K562 (cell line): Measurements from ENCODE around the gene CCDC85C.

ENCODE experiments used
- CEBPB ChIP-seq: fragments of 450-650 bp; IDR thresholded peaks from 2 replicates; pipeline ENCODE4 v1.6.1; 2016; ENCODE audit warnings: missing genetic modification characterization, missing compliant biosample characterization
- CHD7 ChIP-seq: fragments of 200-600 bp; sonication (generic); IDR thresholded peaks from one replicate; pipeline ENCODE4 v1.6.1; 2012; ENCODE audit warnings: mild to moderate bottlenecking, low read depth, low read length, inconsistent platforms
- CREB1 ChIP-seq, 2 experiments: sonication (generic) in 1 of 2; formaldehyde crosslinking in 1 of 2; IDR thresholded peaks; 2 replicates each; pipeline versions ENCODE4 v1.6.1 to v1.8.0; 2012 to 2022; ENCODE audit warnings: inconsistent platforms in 1 of 2, mild to moderate bottlenecking in 1 of 2, missing genetic modification reagents in 1 of 2, moderate library complexity in 1 of 2
- E2F6 ChIP-seq, 2 experiments: IDR thresholded peaks; 2 replicates each; pipeline ENCODE4 v1.6.1; 2011; ENCODE audit warnings: borderline replicate concordance in 1 of 2, control low read depth in 1 of 2, low read depth in 1 of 2, low read length in 1 of 2, mild to moderate bottlenecking in 1 of 2, mixed read lengths in 1 of 2, moderate library complexity in 1 of 2; ENCODE audit not compliant: insufficient read depth in 1 of 2, insufficient read length in 1 of 2, poor library complexity in 1 of 2, severe bottlenecking in 1 of 2; ENCODE audit errors: extremely low read depth in 1 of 2
- FOXA3 ChIP-seq, 2 experiments: fragments of 450-650 bp in 1 of 2; sonication (generic) in 1 of 2; formaldehyde crosslinking; IDR thresholded peaks in 1 of 2; conservative IDR thresholded peaks in 1 of 2; 2 replicates each; pipeline versions ENCODE4 v1.4.0 to v1.8.0; 2020 to 2022; ENCODE audit warnings: mild to moderate bottlenecking in 2 of 2, missing genetic modification reagents in 1 of 2
- YY1 ChIP-seq, 3 experiments: IDR thresholded peaks; 2 replicates each; pipeline ENCODE4 v1.6.1; 2011; ENCODE audit warnings: low read length in 2 of 3, mild to moderate bottlenecking in 2 of 3, moderate library complexity in 2 of 3, borderline replicate concordance in 1 of 3, control low read depth in 1 of 3, low read depth in 1 of 3; ENCODE audit not compliant: insufficient read depth in 3 of 3, insufficient replicate concordance in 2 of 3, control insufficient read depth in 1 of 3, insufficient read length in 1 of 3; ENCODE audit errors: extremely low read depth in 1 of 3
- ZNF668 ChIP-seq: fragments of 250-450 bp; sonication (Bioruptor Pico); IDR thresholded peaks from 2 replicates; pipeline ENCODE4 v1.8.0; 2022; ENCODE audit warnings: mild to moderate bottlenecking, inconsistent platforms
- TF ChIP-seq, protein P1 (sequence below), 3 experiments: IDR thresholded peaks in 2 of 3; conservative IDR thresholded peaks in 1 of 3; 2 replicates each; pipeline ENCODE4 v1.5.1; 2011 to 2012; ENCODE audit warnings: low read length in 3 of 3, mild to moderate bottlenecking in 3 of 3, control low read depth in 2 of 3, improper control_type of control experiment in 1 of 3, inconsistent platforms in 1 of 3, low read depth in 1 of 3, mixed read lengths in 1 of 3, moderate library complexity in 1 of 3; ENCODE audit not compliant: insufficient read depth in 2 of 3

DNA sequence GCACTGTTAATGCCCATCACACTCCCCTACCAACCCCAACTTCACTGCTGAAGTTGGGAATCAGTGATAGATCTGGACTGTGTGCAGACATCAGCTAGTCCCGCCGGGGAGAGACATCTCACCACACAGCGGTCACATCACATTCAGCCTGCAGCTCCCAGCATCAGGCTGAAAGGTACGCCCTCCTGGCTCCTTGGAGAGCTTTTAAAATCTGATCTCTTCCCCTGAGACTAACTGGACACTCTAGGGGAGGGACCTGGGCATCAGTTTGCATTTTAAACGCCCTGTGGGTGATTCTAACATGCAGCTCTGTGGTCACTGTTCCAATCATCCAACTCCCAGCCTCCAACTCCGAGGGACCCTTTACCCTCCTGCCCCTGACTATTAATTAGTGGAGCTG lies 58.4 kb downstream of the CCDC85C start:
- no peak for TF ChIP-seq FOXA3 (CRISPR knock-in tag; conservative IDR thresholded peaks at IDR 0.05 in 1 of 2, IDR thresholded peaks at IDR 0.05 in 1 of 2)
- no peak for TF ChIP-seq CREB1 (IDR thresholded peaks at IDR 0.05)
- TF ChIP-seq CREB1 (CRISPR knock-in tag; IDR thresholded peaks at IDR 0.05): no peak
- no peak for TF ChIP-seq CEBPB
- no peak for TF ChIP-seq CHD7
- no peak for TF ChIP-seq ZNF668 (CRISPR knock-in tag)
- TF ChIP-seq, protein P1, sequence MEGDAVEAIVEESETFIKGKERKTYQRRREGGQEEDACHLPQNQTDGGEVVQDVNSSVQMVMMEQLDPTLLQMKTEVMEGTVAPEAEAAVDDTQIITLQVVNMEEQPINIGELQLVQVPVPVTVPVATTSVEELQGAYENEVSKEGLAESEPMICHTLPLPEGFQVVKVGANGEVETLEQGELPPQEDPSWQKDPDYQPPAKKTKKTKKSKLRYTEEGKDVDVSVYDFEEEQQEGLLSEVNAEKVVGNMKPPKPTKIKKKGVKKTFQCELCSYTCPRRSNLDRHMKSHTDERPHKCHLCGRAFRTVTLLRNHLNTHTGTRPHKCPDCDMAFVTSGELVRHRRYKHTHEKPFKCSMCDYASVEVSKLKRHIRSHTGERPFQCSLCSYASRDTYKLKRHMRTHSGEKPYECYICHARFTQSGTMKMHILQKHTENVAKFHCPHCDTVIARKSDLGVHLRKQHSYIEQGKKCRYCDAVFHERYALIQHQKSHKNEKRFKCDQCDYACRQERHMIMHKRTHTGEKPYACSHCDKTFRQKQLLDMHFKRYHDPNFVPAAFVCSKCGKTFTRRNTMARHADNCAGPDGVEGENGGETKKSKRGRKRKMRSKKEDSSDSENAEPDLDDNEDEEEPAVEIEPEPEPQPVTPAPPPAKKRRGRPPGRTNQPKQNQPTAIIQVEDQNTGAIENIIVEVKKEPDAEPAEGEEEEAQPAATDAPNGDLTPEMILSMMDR (IDR thresholded peaks at IDR 0.05 in 2 of 3, conservative IDR thresholded peaks at IDR 0.05 in 1 of 3; ENCODE audit: insufficient read depth in 2 of 3, low read depth in 1 of 3, low read length in 3 of 3): no peak
- TF ChIP-seq YY1 (IDR thresholded peaks at IDR 0.05; ENCODE audit: borderline replicate concordance in 1 of 3, control insufficient read depth in 1 of 3, extremely low read depth in 1 of 3, insufficient read depth in 3 of 3, insufficient read length in 1 of 3, insufficient replicate concordance in 2 of 3, low read depth in 1 of 3, low read length in 2 of 3): no peak
- no peak for TF ChIP-seq E2F6 (IDR thresholded peaks at IDR 0.05; ENCODE audit: borderline replicate concordance in 1 of 2, extremely low read depth in 1 of 2, insufficient read depth in 1 of 2, insufficient read length in 1 of 2, low read depth in 1 of 2, low read length in 1 of 2, poor library complexity in 1 of 2, severe bottlenecking in 1 of 2)
